Measurements from ENCODE around the gene WDR88.

- TF ChIP-seq CTCF (IDR thresholded peaks at IDR 0.05; ENCODE audit: low read depth, low read length, missing input control), result no peak
- TF ChIP-seq EGR1 (IDR thresholded peaks at IDR 0.05; ENCODE audit: low read depth in 2 of 2), result no peak
- TF ChIP-seq, protein P1, sequence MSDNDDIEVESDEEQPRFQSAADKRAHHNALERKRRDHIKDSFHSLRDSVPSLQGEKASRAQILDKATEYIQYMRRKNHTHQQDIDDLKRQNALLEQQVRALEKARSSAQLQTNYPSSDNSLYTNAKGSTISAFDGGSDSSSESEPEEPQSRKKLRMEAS (IDR thresholded peaks at IDR 0.05), result no peak
- no peak for TF ChIP-seq ZBTB33 (IDR thresholded peaks at IDR 0.05)
- TF ChIP-seq ATF3 (IDR thresholded peaks at IDR 0.05), result no peak
- no peak for TF ChIP-seq TAF1 (conservative IDR thresholded peaks at IDR 0.05)
Observed at GRCh38 chr19:33111587-33111986, 20.3 kb upstream of the WDR88 start.
